ENCODE data around the gene CHD8. TPM values are rescaled to one million over a fixed set of nuclear protein-coding genes. Genes with fewer than 3 reads are reported as not detected.

CHD8 gene
- total RNA-seq, 4 donors from 2014 or later = 46.2 to 112 (median 78.4) TPM

DNA sequence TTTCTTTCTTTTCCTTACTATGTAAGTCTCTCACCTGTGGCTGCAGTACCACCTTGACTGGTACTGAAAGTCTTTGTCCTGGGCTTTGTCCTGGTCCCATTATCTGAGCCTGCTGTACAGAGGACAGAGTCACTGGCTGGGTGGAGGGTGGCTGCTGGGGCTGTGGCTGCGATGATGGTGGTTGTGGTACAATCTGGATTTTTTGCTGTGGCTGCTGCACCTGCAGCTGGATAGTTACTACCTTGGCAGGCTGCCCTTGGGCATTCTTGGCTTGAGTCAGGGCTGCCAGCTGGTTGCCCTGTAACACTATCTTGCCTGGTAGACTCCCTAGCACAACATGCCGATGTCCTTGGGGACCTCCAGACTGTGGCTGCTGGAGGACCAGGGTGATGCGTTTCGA, 27.0 kb downstream of the CHD8 start:
- peaks cover 0 to 77% (median 4%) of the 10 kb centered on the region in 3 donors for H3K36me3 ChIP-seq
- DNase-seq = no peak
- no peaks in the 10 kb centered on the region for H3K4me1 ChIP-seq
- no peak overlapping the region for H3K4me3 ChIP-seq
- no peaks in the 10 kb centered on the region for H3K27me3 ChIP-seq
- no peak overlapping the region for H3K27ac ChIP-seq
- no peaks in the 10 kb centered on the region for H3K9me3 ChIP-seq
- no peak for TF ChIP-seq POLR2A (IDR thresholded peaks at IDR 0.05)
- TF ChIP-seq, protein P1, sequence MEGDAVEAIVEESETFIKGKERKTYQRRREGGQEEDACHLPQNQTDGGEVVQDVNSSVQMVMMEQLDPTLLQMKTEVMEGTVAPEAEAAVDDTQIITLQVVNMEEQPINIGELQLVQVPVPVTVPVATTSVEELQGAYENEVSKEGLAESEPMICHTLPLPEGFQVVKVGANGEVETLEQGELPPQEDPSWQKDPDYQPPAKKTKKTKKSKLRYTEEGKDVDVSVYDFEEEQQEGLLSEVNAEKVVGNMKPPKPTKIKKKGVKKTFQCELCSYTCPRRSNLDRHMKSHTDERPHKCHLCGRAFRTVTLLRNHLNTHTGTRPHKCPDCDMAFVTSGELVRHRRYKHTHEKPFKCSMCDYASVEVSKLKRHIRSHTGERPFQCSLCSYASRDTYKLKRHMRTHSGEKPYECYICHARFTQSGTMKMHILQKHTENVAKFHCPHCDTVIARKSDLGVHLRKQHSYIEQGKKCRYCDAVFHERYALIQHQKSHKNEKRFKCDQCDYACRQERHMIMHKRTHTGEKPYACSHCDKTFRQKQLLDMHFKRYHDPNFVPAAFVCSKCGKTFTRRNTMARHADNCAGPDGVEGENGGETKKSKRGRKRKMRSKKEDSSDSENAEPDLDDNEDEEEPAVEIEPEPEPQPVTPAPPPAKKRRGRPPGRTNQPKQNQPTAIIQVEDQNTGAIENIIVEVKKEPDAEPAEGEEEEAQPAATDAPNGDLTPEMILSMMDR (IDR thresholded peaks at IDR 0.05) = no peak

DNA sequence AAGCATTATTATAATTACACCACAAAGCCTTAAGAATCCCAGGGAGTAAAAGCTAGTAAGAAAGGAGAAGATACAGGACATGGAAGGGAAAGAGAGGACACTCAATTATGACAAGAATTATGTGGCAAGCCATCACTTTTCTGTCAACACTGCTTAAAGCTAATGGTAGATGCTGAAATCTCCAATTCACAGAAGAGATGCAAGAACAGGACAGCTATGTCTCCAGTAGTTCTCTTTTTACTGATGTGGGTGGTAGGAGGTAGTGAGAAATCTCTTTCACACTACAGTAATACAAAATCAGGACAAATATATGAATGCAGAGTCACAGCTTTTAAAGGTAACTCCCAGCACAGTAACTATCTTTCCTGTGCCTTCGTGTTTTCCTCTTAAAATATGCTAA, 29.2 kb downstream of the CHD8 start:
- H3K36me3 ChIP-seq = peaks cover 0 to 98% (median 4%) of the 10 kb centered on the region in 3 donors

DNA sequence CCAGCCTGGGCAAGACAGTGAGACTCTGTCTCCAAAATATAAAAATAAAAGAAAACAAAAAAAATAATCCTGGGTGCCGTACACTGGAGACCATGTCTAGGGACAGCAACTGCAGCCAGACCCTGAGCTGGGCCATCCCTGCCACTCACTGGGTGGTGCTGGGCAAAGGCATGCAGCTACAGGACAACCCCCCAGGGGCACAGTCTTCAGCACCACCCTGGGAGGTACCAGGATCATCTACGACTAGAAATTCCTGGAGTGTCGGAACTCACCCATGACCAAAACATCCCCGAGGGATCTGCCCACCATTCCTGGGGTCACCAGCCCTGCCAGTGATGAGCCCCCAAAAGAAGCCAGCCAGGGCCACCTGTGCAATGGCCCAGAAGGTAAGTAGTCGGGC, 36.4 kb downstream of the CHD8 start:
- Histone ChIP-seq H3K27ac (no peak overlapping the region), H3K36me3 (peaks cover 0 to 95% (median 1%) of the 10 kb centered on the region in 3 donors), H3K27me3 (no peaks in the 10 kb centered on the region), H3K4me3 (no peak overlapping the region), H3K9me3 (no peaks in the 10 kb centered on the region), H3K4me1 (no peaks in the 10 kb centered on the region)
- DNase-seq = no peak
- no peak for TF ChIP-seq POLR2A (IDR thresholded peaks at IDR 0.05)
- TF ChIP-seq, protein P1 (IDR thresholded peaks at IDR 0.05) = no peak

More for the DNA sequence above, 29.2 kb downstream of the CHD8 start:
- Histone ChIP-seq H3K4me3 (no peak overlapping the region), H3K9me3 (no peaks in the 10 kb centered on the region), H3K27me3 (no peaks in the 10 kb centered on the region), H3K4me1 (no peaks in the 10 kb centered on the region), H3K27ac (no peak overlapping the region)
- no peak for DNase-seq
- TF ChIP-seq, protein P1 (IDR thresholded peaks at IDR 0.05) = no peak
- TF ChIP-seq POLR2A (IDR thresholded peaks at IDR 0.05) = no peak

DNA sequence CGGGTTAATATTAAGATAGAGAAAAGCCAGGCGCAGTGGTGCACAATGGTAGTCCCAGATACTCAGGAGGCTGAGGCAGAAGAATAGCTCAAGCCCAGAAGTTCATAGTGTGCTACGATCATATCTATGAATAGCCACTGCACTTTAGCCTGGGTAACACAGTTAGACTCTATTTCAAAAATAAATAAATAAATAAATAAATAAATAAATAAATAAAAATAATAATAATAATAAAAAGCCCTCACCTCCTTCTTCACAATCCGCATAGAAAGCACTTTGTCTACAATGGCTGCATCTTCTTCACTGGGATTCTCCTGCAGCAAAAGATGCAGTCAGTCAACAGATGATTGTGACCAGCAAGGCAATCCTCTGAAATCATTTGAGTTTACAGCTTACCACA, 40.6 kb downstream of the CHD8 start:
- DNase-seq = no peak
- Histone ChIP-seq H3K4me3 (no peak overlapping the region), H3K27ac (no peak overlapping the region), H3K9me3 (no peaks in the 10 kb centered on the region), H3K4me1 (no peaks in the 10 kb centered on the region), H3K36me3 (peaks cover 0 to 95% (median 5%) of the 10 kb centered on the region in 3 donors), H3K27me3 (no peaks in the 10 kb centered on the region)
- no peak for TF ChIP-seq POLR2A (IDR thresholded peaks at IDR 0.05)
- TF ChIP-seq, protein P1 (IDR thresholded peaks at IDR 0.05) = no peak

DNA sequence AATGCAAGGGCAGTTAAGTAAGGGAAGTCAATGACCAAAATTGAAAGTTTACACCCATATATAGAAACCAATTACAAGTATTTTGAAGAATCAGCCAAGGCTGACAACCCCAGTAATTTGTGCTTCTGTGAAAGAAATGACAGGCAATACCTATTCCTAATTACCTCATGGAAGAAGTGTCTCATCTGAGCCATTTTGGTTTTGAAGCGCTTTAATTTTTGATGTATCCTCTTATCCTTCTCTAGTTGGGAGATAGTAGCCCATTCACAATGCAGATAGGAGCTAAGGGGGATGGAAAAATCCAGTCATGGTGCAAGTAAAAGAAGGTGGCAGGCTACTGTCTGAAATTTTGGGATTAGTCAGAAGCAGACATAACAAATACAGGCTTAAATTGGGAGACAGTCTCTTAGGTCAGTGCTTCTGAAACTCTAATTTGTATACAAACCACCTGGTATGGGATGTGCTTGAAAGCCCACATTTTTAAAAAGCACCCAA, 41.7 kb downstream of the CHD8 start:
- Histone ChIP-seq H3K4me1 (no peaks in the 10 kb centered on the region), H3K4me3 (no peak overlapping the region), H3K27ac (no peak overlapping the region), H3K36me3 (peaks cover 0 to 95% (median 5%) of the 10 kb centered on the region in 3 donors), H3K27me3 (no peaks in the 10 kb centered on the region), H3K9me3 (no peaks in the 10 kb centered on the region)
- TF ChIP-seq, protein P1 (IDR thresholded peaks at IDR 0.05) = no peak
- TF ChIP-seq POLR2A (IDR thresholded peaks at IDR 0.05) = no peak
- DNase-seq = no peak

DNA sequence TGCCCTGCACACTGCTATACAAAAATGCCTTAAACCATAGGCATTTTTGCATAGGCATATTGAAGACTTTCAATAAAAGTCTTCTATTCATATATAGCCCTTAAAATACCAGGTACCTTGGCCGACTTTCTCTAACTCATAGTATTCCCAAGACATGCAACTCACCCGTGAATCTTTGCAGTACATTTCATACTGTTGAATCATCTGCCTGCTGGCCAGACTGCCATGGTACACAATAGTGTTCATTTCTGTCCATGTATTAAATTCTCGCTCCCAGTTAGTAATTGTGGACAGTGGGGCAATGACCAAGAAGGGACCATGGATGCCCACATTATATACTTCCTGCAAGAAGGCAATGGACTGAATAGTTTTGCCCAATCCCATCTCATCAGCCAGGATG, 47.8 kb downstream of the CHD8 start:
- no peak overlapping the region for H3K4me3 ChIP-seq
- H3K27ac ChIP-seq = no peak overlapping the region
- no peaks in the 10 kb centered on the region for H3K4me1 ChIP-seq
- no peaks in the 10 kb centered on the region for H3K27me3 ChIP-seq
- H3K36me3 ChIP-seq = peaks cover 0 to 99% (median 4%) of the 10 kb centered on the region in 3 donors
- DNase-seq = no peak
- H3K9me3 ChIP-seq = no peaks in the 10 kb centered on the region
- TF ChIP-seq, protein P1 (IDR thresholded peaks at IDR 0.05) = no peak
- no peak for TF ChIP-seq POLR2A (IDR thresholded peaks at IDR 0.05)

Data from Peyer's patch (tissue), 4 donors.